GM12878 (cell line): ENCODE data around the gene PCBD1. TPM values are rescaled to one million over a fixed set of nuclear protein-coding genes. Genes with fewer than 3 reads are reported as not detected.

ENCODE experiments used
- ATAC-seq: fragments of 200-7000 bp; cut with Tn5 transposase; 3 replicates; pipeline ENCODE4 v1.9.1; 2020; ENCODE audit warnings: mild to moderate bottlenecking, moderate library complexity
- BruUV-seq: library from RNA; stranded (reverse); fragments of 400-500 nt; replicated peaks from 2 replicates; lab custom pipeline; 2021; lab: Mats Ljungman, UMichigan
- CTCF ChIA-PET: fragments of 300-600 bp; sonication (Branson Sonifier 250); formaldehyde crosslinking; extraction: SDS; loops from one replicate; lab custom pipeline; 2021; ENCODE audit warnings: inconsistent platforms; lab: Yijun Ruan, JAX
- POLR2A ChIA-PET: fragments of 350-600 bp; formaldehyde crosslinking; extraction: SDS; loops from one replicate; lab custom pipeline; 2021; ENCODE audit warnings: inconsistent platforms; lab: Charles Lee
- RAD21 ChIA-PET: fragments of 300-600 bp; sonication (Branson Sonifier 250); formaldehyde crosslinking; loops from one replicate; lab custom pipeline; 2023; ENCODE audit warnings: antibody characterized with exemption; ENCODE audit not compliant: unreplicated experiment; lab: Charles Lee
- SMC1A ChIA-PET: fragments of 300-600 bp; sonication (Branson Sonifier 250); formaldehyde crosslinking; loops from one replicate; lab custom pipeline; 2023; ENCODE audit not compliant: unreplicated experiment, uncharacterized antibody; lab: Charles Lee
- DNase-seq: peaks from one replicate; pipeline ENCODE4 v3.0.0-alpha.2; 2011; ENCODE audit warnings: low read depth, low spot score
- FAIRE-seq: peaks from 3 replicates; lab custom pipeline; 2011; peaks lifted over from hg19 to GRCh38; lab: Jason Lieb, UNC
- H2AFZ ChIP-seq: 2 replicates; pipeline ENCODE4 v1.6.0; 2011; ENCODE audit warnings: low read depth, low read length, control low read depth; ENCODE audit not compliant: control insufficient read depth
- H3K27ac ChIP-seq: 2 replicates; pipeline ENCODE4 v1.5.1; 2011; ENCODE audit warnings: control low read depth; ENCODE audit not compliant: control insufficient read depth, insufficient read depth
- H3K27me3 ChIP-seq, 2 experiments: replicated peaks in 1 of 2; 2 replicates each; pipeline versions ENCODE4 v1.6.0 to v1.6.1; 2011; ENCODE audit warnings: low read length in 1 of 2; ENCODE audit not compliant: control insufficient read depth in 2 of 2, insufficient read depth in 2 of 2
- H3K36me3 ChIP-seq, 2 experiments: 2 replicates each; pipeline ENCODE4 v1.5.1; 2011; ENCODE audit warnings: low read length in 1 of 2; ENCODE audit not compliant: control insufficient read depth in 2 of 2, insufficient read depth in 2 of 2
- H3K4me1 ChIP-seq: 2 replicates; pipeline ENCODE4 v1.6.1; 2011; ENCODE audit warnings: mild to moderate bottlenecking, low read length, moderate library complexity, mixed read lengths; ENCODE audit not compliant: control insufficient read depth, insufficient read depth
- H3K4me2 ChIP-seq: 2 replicates; pipeline ENCODE4 v1.6.0; 2011; ENCODE audit warnings: control low read depth; ENCODE audit not compliant: control insufficient read depth, insufficient read depth
- H3K4me3 ChIP-seq: fragments of 200-600 bp; sonication (generic); 2 replicates; pipeline ENCODE4 v1.5.1; 2016
- H3K79me2 ChIP-seq: 2 replicates; pipeline ENCODE4 v1.6.0; 2011; ENCODE audit warnings: low read length; ENCODE audit not compliant: control insufficient read depth, insufficient read depth
- H3K9ac ChIP-seq: 2 replicates; pipeline ENCODE4 v1.8.0; 2011; ENCODE audit warnings: low read length, control low read depth, mixed read lengths; ENCODE audit not compliant: control insufficient read depth, insufficient read depth
- H3K9me3 ChIP-seq: replicated peaks from 3 replicates; pipeline ENCODE4 v1.5.1; 2011; ENCODE audit warnings: mild to moderate bottlenecking, low read length; ENCODE audit not compliant: control insufficient read depth, insufficient read depth
- H4K20me1 ChIP-seq: 2 replicates; pipeline ENCODE4 v1.6.0; 2011; ENCODE audit not compliant: control insufficient read depth, insufficient read depth
- BCLAF1 ChIP-seq: fragments of 450-650 bp; IDR thresholded peaks from 2 replicates; pipeline ENCODE4 v1.6.1; 2017; ENCODE audit warnings: antibody characterized with exemption, mild to moderate bottlenecking, moderate library complexity
- CBFB ChIP-seq: IDR thresholded peaks from 2 replicates; pipeline ENCODE4 v1.6.1; 2016; ENCODE audit warnings: antibody characterized with exemption, low read depth
- IRF3 ChIP-seq: fragments of 450-650 bp; IDR thresholded peaks from 2 replicates; pipeline ENCODE4 v1.6.1; 2014; ENCODE audit warnings: mild to moderate bottlenecking
- NKRF ChIP-seq: fragments of 450-650 bp; conservative IDR thresholded peaks from 2 replicates; pipeline ENCODE4 v1.6.1; 2017; ENCODE audit warnings: mild to moderate bottlenecking, moderate library complexity
- SPI1 ChIP-seq: IDR thresholded peaks from 2 replicates; pipeline ENCODE4 v1.6.1; 2011; ENCODE audit warnings: low read depth, mild to moderate bottlenecking, low read length, moderate library complexity, borderline replicate concordance; ENCODE audit not compliant: insufficient read depth
- ZNF217 ChIP-seq: fragments of 450-650 bp; IDR thresholded peaks from 2 replicates; pipeline ENCODE4 v1.6.1; 2017; ENCODE audit warnings: antibody characterized with exemption, mild to moderate bottlenecking
- WGBS: methylation state at CpG from one replicate; pipeline ENCODE4 v1.1.6; 2016; ENCODE audit warnings: low lambda C conversion rate; ENCODE audit not compliant: insufficient replicate concordance, insufficient coverage; ENCODE audit errors: missing lambda C conversion rate; 5-methylcytosine and 5-hydroxymethylcytosine counted together
- in situ Hi-C: fragments of 300-500 bp; cut with MboI; formaldehyde crosslinking; loops from 9 replicates; pipeline ENCODE4 v1.14.3; 2018; ENCODE audit warnings: mixed read lengths
- intact Hi-C: fragments of 100-400 bp; cut with micrococcal nuclease; formaldehyde crosslinking; loops from one replicate; pipeline ENCODE4 v1.14.2; 2022; ENCODE audit not compliant: unreplicated experiment
- polyA plus RNA-seq, 11 experiments: library from polyadenylated mRNA; depleted of rRNA in 4 of 11; unstranded in 6 of 11; stranded (reverse) in 5 of 11; fragments of >200 nt; fragmentation: Nextera tagmentation in 4 of 11; fragmentation: Illumina TruSeq in 1 of 11; extraction: Ambion mirVana in 4 of 11; extraction: Trizol in 1 of 11; gene quantifications; 1 replicate in 1 of 11; 2 replicates in 10 of 11; pipeline versions ENCODE4 v1.2.1 to v1.2.3, GENCODE V29; 2011 to 2016; ENCODE audit warnings: inconsistent platforms in 2 of 11, missing spikeins in 2 of 11, low read depth in 1 of 11
- total RNA-seq, 4 experiments: library from RNA; depleted of rRNA in 3 of 4; stranded (reverse); fragments of >200 nt in 3 of 4; fragmentation: Illumina TruSeq in 1 of 4; extraction: Trizol in 1 of 4; gene quantifications; 2 replicates each; pipeline versions ENCODE4 v1.2.1 to v1.2.3, GENCODE V29; 2013 to 2021
- TF ChIP-seq, protein P1 (sequence below): fragments of 450-650 bp; IDR thresholded peaks from 2 replicates; pipeline ENCODE4 v1.6.1; 2017; ENCODE audit warnings: mild to moderate bottlenecking, moderate library complexity

The PCBD1 gene
- total and polyA plus RNA-seq, 10 of the 15 experiments (the other 5 are each of a cell fraction or from before 2014, with no cell fraction given), result 5.6 to 66.8 (median 34.2) TPM

GRCh38 chr10:70845256-70845655 lies 43.1 kb downstream of the PCBD1 start:
- POLR2A ChIA-PET, result no interaction called here
- no peak for FAIRE-seq

More at GRCh38 chr10:70845256-70845655, 43.1 kb downstream of the PCBD1 start:
- 95% methylated on average over 2 of the region's 2 CpGs for WGBS
- no TSS peak for BruUV-seq
- ChIA-PET SMC1A (interaction anchor here (0.9 kb wide), 1 partner anchor 77 kb away, joined by 4 read pairs; no protein-coding TSS in a partner anchor), RAD21 (no interaction called here), CTCF (interaction anchor here (1.1 kb wide), 1 partner anchor 28 kb away, joined by 4 read pairs; no protein-coding TSS in a partner anchor)
- in situ Hi-C loops, result no loop called here
- H3K4me3 ChIP-seq, result no peak overlapping the region
- no peaks in the 10 kb centered on the region for H4K20me1 ChIP-seq
- ATAC-seq (no peak), DNase-seq (no peak)
- no peaks in the 10 kb centered on the region for H3K27me3 ChIP-seq
- H3K4me1 ChIP-seq, result no peaks in the 10 kb centered on the region
- H3K4me2 ChIP-seq, result no peak overlapping the region
- no peaks in the 10 kb centered on the region for H3K9me3 ChIP-seq
- intact Hi-C loops, result no loop called here
- H3K36me3 ChIP-seq, result no peaks in the 10 kb centered on the region
- H3K79me2 ChIP-seq, result no peaks in the 10 kb centered on the region
- H3K9ac ChIP-seq, result no peak overlapping the region
- no peak overlapping the region for H2AFZ ChIP-seq
- TF ChIP-seq NKRF (no peak), BCLAF1 (no peak), CBFB (no peak), SPI1 (no peak), ZNF217 (no peak), IRF3 (no peak)
- TF ChIP-seq, protein P1, sequence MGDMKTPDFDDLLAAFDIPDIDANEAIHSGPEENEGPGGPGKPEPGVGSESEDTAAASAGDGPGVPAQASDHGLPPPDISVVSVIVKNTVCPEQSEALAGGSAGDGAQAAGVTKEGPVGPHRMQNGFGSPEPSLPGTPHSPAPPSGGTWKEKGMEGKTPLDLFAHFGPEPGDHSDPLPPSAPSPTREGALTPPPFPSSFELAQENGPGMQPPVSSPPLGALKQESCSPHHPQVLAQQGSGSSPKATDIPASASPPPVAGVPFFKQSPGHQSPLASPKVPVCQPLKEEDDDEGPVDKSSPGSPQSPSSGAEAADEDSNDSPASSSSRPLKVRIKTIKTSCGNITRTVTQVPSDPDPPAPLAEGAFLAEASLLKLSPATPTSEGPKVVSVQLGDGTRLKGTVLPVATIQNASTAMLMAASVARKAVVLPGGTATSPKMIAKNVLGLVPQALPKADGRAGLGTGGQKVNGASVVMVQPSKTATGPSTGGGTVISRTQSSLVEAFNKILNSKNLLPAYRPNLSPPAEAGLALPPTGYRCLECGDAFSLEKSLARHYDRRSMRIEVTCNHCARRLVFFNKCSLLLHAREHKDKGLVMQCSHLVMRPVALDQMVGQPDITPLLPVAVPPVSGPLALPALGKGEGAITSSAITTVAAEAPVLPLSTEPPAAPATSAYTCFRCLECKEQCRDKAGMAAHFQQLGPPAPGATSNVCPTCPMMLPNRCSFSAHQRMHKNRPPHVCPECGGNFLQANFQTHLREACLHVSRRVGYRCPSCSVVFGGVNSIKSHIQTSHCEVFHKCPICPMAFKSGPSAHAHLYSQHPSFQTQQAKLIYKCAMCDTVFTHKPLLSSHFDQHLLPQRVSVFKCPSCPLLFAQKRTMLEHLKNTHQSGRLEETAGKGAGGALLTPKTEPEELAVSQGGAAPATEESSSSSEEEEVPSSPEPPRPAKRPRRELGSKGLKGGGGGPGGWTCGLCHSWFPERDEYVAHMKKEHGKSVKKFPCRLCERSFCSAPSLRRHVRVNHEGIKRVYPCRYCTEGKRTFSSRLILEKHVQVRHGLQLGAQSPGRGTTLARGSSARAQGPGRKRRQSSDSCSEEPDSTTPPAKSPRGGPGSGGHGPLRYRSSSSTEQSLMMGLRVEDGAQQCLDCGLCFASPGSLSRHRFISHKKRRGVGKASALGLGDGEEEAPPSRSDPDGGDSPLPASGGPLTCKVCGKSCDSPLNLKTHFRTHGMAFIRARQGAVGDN, result no peak
- TF ChIP-seq, all 136 proteins: peak for 0
- H3K27ac ChIP-seq, result no peak overlapping the region
